Colonic mucosa (tissue), 4 donors: ENCODE results near the gene ANO2. TPM values are rescaled to one million over a fixed set of nuclear protein-coding genes. Genes with fewer than 3 reads are reported as not detected.
"Not testable (repeated sequence)": the region's sequence is repeated elsewhere in the genome, so short reads cannot be mapped to it uniquely, and the experiment has no call there.

Source experiments
- DNase-seq: peaks from one replicate; pipeline ENCODE4 v3.0.0-alpha.2; 2020
- H3K27ac ChIP-seq: fragments of 200-600 bp; one replicate; pipeline ENCODE4 v1.8.0; 2021
- H3K27me3 ChIP-seq: fragments of 200-600 bp; one replicate; pipeline ENCODE4 v1.8.0; 2021
- H3K36me3 ChIP-seq: fragments of 200-600 bp; one replicate; pipeline ENCODE4 v1.8.0; 2021
- H3K4me1 ChIP-seq: fragments of 200-600 bp; one replicate; pipeline ENCODE4 v1.8.0; 2021; ENCODE audit warnings: mild to moderate bottlenecking
- H3K4me3 ChIP-seq: fragments of 200-600 bp; one replicate; pipeline ENCODE4 v1.8.0; 2021
- H3K9ac ChIP-seq, 2 donors: one replicate each; pipeline ENCODE4 v1.7.0; 2013; ENCODE audit warnings: control low read depth in 2 of 2, low read depth in 2 of 2, low read length in 2 of 2
- H3K9me3 ChIP-seq: fragments of 200-600 bp; one replicate; pipeline ENCODE4 v1.8.0; 2021
- CTCF ChIP-seq: fragments of 200-600 bp; IDR thresholded peaks from one replicate; pipeline ENCODE4 v1.8.0; 2022; ENCODE audit warnings: antibody characterized with exemption, mild to moderate bottlenecking
- intact Hi-C: fragments of 100-400 bp; cut with DNase I; formaldehyde crosslinking; loops from one replicate; pipeline ENCODE4 v1.14.1; 2022
- total RNA-seq, 2 donors: library from RNA; stranded (reverse); fragmentation: NEBNext Ultra II Directional in 1 of 2; extraction: Animal tissue kit (Norgen Biotek cat#: 25700) in 1 of 2; gene quantifications; one replicate each; pipeline ENCODE4 v1.2.1, GENCODE V29; 2021
- donor health status: healthy.
- donor health status: DM: no; HTN: no; CAD: no.
- donor health status: DM: no; HTN: no; CAD: no.

Gene ANO2
- total RNA-seq, 2 donors from 2014 or later, result 1.1 to 2.2 TPM

DNA sequence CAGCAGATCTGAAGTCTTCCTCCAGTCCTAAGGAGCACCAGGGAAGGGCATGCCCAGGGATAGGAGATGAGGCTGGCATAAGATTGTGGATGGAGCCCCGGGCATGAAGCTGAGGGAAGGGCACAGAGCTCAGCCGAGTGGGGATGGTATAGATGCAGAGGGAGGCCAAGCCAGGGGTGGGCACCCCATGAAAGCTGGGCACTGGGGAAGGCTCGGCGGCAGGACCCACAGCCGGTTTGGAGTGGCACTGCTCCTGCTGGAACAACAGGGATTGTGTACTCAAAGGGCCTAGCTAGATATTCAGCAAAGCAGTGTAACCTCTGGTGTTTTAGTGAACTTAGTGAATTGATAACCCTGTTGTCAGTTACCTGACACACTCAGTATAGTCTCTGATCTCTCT lies 396.0 kb downstream of the ANO2 start:
- TF ChIP-seq CTCF, result no peak

DNA sequence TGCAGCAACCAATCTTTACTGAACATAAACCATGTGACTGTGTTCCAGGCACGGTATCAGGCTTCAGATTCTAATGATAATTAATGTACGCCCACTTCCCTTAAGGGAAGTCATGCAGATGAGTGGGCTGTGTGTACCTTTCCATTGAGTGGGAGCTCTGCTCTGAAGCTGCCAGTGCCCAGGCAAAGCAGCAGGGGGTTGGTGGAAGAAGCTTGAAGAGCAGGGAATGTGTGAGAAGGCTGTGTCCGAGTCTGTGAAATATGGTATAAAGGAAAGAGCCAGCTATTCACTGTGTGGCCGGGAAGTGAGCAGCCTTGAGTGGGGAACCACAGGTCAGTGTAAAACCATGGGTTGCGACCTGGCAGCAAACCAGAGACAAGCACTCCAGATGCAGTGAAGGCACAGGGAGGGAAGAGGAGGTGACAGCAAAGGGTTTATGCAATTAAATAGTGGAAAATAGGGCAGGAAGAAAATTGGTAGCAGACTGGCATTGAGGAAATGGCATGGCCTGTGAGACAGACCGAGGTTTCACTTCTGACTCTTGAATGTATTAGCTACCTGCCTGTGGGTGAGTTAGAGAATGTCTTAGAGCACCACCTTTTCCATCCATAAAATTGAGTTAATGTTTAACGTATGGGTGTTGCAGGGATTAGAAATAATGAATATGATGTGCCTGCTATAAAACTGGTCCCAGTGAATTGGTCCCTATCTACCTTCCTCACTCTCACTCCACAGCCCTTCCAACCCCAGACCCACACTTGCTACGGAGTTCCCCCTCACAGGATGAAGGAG lies 396.7 kb downstream of the ANO2 start:
- Histone ChIP-seq H3K9me3 (no peaks in the 10 kb centered on the region), H3K27me3 (no peaks in the 10 kb centered on the region), H3K4me1 (no peaks in the 10 kb centered on the region), H3K9ac (peak overlapping the region in 1 of 2 donors; percentile 36), H3K27ac (peak overlapping the region; percentile 77), H3K36me3 (no peaks in the 10 kb centered on the region), H3K4me3 (no peak overlapping the region)
- DNase-seq, result peak; percentile 32
- intact Hi-C loops, result no loop called here
- TF ChIP-seq CTCF, result no peak

More for the DNA sequence above, 396.0 kb downstream of the ANO2 start:
- Histone ChIP-seq H3K9me3 (no peaks in the 10 kb centered on the region), H3K27ac (peak overlapping the region; percentile 77), H3K9ac (no peak overlapping the region), H3K36me3 (no peaks in the 10 kb centered on the region), H3K4me1 (no peaks in the 10 kb centered on the region), H3K27me3 (no peaks in the 10 kb centered on the region), H3K4me3 (no peak overlapping the region)
- intact Hi-C loops, result no loop called here
- no peak for DNase-seq

DNA sequence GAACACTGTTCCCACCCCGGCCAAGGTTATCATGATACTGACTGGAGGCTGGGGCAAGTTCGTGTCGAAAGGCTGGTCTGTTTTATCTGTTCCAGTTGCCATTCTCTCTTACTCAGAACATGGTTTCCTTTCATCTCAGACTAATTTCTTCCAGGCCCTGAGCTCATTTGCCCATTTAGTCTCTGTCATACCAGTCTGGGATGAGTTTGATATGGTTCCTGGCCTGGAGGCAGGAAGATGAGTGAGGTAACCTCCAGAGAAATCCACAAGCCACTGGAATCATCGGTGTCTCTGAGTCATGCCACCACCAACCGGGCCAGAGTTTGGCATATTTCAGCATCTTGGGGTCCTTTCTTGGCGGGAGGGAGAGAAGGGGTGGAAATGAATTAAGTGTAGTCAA lies 398.4 kb downstream of the ANO2 start:
- no peak for DNase-seq
- H3K4me1 ChIP-seq, result no peaks in the 10 kb centered on the region
- H3K4me3 ChIP-seq, result no peak overlapping the region
- intact Hi-C loops, result no loop called here
- H3K36me3 ChIP-seq, result no peaks in the 10 kb centered on the region
- no peaks in the 10 kb centered on the region for H3K27me3 ChIP-seq
- TF ChIP-seq CTCF, result no peak
- H3K27ac ChIP-seq, result no peak overlapping the region
- no peak overlapping the region for H3K9ac ChIP-seq
- H3K9me3 ChIP-seq, result no peaks in the 10 kb centered on the region

DNA sequence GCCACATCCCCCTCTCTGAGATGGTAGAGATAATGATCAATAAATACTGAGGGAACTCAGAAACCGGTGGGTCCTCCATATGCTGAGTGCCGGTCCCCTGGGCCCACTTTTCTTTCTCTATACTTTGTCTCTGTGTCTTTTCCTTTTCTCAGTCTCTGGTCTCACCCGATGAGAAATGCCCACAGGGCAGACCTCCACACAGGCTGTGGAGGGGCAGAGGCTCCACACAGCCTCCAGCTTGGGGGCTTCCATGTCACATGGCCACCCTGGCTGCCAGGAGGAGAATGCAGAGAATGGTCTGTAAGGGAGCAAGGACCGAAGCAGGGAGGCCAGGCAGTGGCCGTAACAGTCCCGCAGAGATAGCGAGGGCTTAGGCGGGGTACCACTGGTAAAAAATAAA lies 407.3 kb downstream of the ANO2 start:
- Histone ChIP-seq H3K9ac (no peak overlapping the region), H3K4me1 (no peaks in the 10 kb centered on the region), H3K4me3 (no peak overlapping the region), H3K36me3 (no peaks in the 10 kb centered on the region), H3K27ac (no peak overlapping the region), H3K9me3 (no peaks in the 10 kb centered on the region), H3K27me3 (no peaks in the 10 kb centered on the region)
- intact Hi-C loops, result no loop called here
- no peak for DNase-seq
- TF ChIP-seq CTCF, result no peak

GRCh38 chr12:5537026-5537615 lies 407.9 kb downstream of the ANO2 start:
- H3K27ac ChIP-seq, H3K9me3 ChIP-seq, H3K4me3 ChIP-seq, H3K4me1 ChIP-seq, H3K27me3 ChIP-seq, H3K36me3 ChIP-seq, H3K9ac ChIP-seq, DNase-seq, intact Hi-C loops: not testable (repeated sequence)

DNA sequence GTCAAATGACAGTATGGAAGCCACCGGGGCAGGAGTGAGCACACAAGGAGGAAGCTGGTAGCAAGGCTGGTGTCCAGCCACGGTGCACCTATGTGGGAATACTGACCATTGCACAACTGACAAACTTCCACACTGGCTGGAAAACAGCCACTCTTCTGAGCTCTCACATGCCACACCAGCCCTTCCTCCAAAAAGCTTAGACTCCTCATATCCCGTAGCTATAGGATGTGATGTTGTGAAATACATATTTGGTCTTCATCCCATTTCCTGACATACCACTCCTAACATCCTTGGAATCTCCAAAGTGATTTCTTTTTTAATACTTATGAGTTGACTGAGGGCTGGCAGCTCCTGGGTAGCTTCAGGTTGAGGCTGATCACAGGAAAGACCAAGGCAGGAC lies 409.5 kb downstream of the ANO2 start:
- Histone ChIP-seq H3K36me3 (no peaks in the 10 kb centered on the region), H3K4me3 (no peak overlapping the region), H3K27me3 (no peaks in the 10 kb centered on the region), H3K27ac (no peak overlapping the region), H3K4me1 (no peaks in the 10 kb centered on the region), H3K9me3 (no peaks in the 10 kb centered on the region), H3K9ac (no peak overlapping the region)
- no peak for DNase-seq
- intact Hi-C loops, result no loop called here
- TF ChIP-seq CTCF, result no peak
